Choroid plexus epithelial cell (primary cell): ENCODE results near the gene MSRB1.

ENCODE experiments used
- DNase-seq: peaks from one replicate; pipeline ENCODE4 v3.0.0-alpha.2; 2010; ENCODE audit warnings: low read depth
- H3K4me3 ChIP-seq: 2 replicates; pipeline ENCODE4 v1.5.1; 2011; ENCODE audit warnings: low read depth, mild to moderate bottlenecking, control low read depth, low read length, moderate library complexity
- CTCF ChIP-seq: conservative IDR thresholded peaks from 2 replicates; pipeline ENCODE4 v1.5.1; 2011; ENCODE audit warnings: low read depth, mild to moderate bottlenecking, control low read depth, inconsistent platforms, low read length, moderate library complexity

MSRB1 gene

DNA sequence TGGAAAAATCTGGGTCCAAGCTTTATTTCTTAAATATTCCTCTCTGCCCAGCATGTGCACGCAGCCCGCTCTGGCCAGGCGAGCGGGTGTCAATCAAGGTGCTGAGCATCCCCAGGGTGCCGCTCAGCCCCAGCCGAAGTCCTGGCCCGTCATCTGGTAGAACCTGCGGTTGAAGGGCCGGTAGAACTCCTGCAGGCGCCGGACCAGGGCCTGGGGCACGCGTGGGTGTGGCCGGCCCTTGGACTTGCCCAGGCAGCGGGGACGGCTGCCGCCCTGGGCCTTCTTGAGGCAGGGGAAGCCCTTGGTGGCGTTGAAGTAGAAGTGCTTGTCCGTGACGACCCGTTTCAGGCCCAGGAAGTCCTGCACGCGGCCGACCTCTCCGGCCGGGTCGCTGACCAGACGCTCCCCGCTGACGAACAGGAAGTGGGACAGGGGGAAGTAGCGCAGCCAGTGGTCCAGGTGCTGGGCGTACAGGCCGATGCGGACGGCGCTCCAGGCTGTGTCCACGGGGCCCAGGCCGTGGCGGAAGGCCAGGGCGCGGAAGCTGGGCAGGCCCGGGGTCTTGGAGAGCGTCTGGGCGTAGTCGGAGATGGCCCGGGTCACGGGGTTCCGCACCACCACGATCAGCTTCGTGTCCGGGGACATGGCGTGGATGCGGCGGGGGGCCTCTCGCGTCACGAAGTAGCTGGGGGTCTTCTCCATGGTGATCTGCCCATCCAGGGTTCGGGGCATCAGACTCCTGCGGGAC is 31.4 kb downstream of the MSRB1 start:
- no peak overlapping the region for H3K4me3 ChIP-seq
- no peak for TF ChIP-seq CTCF
- no peak for DNase-seq

DNA sequence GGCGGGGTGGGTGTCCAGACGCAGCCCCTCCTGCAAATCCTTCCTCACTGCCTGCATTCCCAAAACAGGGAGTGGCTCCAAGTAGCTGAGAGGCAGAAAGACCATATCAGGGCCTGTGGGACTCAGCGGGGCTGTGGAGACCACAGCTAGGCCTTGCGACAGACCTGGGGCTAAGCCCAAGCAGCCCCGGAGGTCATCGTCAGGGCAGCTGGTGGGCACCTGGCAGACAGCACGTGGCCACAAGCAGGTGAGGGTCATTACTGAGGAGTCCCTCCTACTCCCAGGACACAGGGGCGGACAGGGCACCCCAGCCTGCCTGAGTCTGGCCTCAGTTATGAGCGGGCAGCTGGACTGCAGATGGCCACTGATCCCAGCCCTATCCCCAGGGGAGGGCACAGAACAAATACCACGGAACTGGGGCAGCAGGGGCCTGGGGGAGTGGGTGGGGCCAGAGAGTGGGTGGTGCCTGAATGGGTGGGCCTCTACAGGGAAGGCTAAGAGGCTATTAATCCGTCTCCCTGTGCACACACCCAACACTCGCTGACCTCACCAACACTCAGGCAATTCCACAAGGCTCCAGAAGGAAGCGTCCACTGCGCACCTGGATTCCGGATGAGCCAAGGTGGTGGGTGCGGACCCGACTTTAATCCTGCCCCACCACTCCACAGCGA is 33.3 kb downstream of the MSRB1 start:
- H3K4me3 ChIP-seq: no peak overlapping the region
- TF ChIP-seq CTCF: no peak
- no peak for DNase-seq

DNA sequence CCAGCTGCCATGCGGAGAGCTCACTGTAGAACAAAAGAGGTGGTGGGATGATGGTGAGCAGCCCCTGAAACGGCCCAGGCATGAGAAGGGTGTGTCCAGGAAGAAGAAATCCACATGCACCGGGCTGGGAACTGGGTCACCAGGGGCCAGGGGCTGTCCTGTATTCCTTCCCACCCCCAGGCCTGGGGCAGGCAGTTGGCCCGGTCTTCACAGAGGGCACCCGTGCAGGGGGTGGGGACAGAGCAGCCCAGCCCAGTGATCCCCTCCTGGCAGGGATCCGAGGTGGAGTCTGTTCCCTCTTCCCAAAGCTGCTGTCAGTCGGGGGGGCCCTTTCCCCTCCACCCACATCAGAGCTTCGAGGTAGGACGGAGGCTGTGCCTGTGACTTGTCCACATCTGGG is 34.0 kb downstream of the MSRB1 start:
- no peak for TF ChIP-seq CTCF

GRCh38 chr16:1908184-1908583 is 34.8 kb downstream of the MSRB1 start:
- no peak for TF ChIP-seq CTCF
- DNase-seq: no peak
- H3K4me3 ChIP-seq: no peak overlapping the region

More for the DNA sequence above, 34.0 kb downstream of the MSRB1 start:
- DNase-seq: no peak
- H3K4me3 ChIP-seq: no peak overlapping the region

- TF ChIP-seq CTCF: no peak
- no peak overlapping the region for H3K4me3 ChIP-seq
- DNase-seq: no peak
Observed at GRCh38 chr16:1907226-1907860, 35.7 kb downstream of the MSRB1 start.

DNA sequence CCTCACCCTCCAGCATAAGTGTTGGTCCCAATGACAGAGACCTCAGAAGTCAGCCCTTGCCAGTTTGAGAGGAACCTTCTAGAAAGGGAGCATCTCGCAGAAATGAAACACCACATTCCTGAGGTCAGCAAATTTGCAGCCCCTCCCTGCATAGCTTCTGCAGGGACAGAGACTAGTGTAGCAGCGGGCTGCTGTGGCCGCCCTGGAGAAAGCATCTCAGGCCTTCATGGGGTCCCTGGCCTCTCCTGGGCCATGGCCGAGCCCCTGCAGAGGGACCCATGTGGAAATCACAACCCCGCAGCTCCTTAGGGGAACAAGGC is 36.2 kb downstream of the MSRB1 start:
- no peak for DNase-seq
- no peak for TF ChIP-seq CTCF
- no peak overlapping the region for H3K4me3 ChIP-seq
